B cell (primary cell): ENCODE results near the gene DLG1. TPM values are rescaled to one million over a fixed set of nuclear protein-coding genes. Genes with fewer than 3 reads are reported as not detected.
"Not testable (repeated sequence)": the region's sequence is repeated elsewhere in the genome, so short reads cannot be mapped to it uniquely, and the experiment has no call there.

Experiments
- ATAC-seq: fragments of 200-7000 bp; cut with Tn5 transposase; one replicate; pipeline ENCODE4 v1.10.0; 2021; ENCODE audit warnings: low read depth, mild to moderate bottlenecking, moderate number of reproducible peaks, moderate library complexity
- CTCF ChIA-PET: fragments of 350-600 bp; sonication (Branson Sonifier 250); formaldehyde crosslinking; loops from one replicate; lab custom pipeline; 2021; ENCODE audit warnings: antibody characterized with exemption, inconsistent platforms; lab: Charles Lee
- POLR2A ChIA-PET: fragments of 350-600 bp; sonication (Branson Sonifier 250); formaldehyde crosslinking; loops from one replicate; lab custom pipeline; 2021; ENCODE audit warnings: antibody characterized with exemption; lab: Charles Lee
- DNase-seq: peaks from one replicate; pipeline ENCODE4 v3.0.0; 2013
- H2AFZ ChIP-seq: 2 replicates; pipeline ENCODE4 v1.6.1; 2012; ENCODE audit warnings: mild to moderate bottlenecking, low read depth, low read length; ENCODE audit not compliant: insufficient read depth, poor library complexity, severe bottlenecking
- H3K27ac ChIP-seq, 2 donors: 1 replicate in 1 of 2; 2 replicates in 1 of 2; pipeline ENCODE4 v1.5.1; 2012 to 2013; ENCODE audit warnings: low read length in 2 of 2, mild to moderate bottlenecking in 2 of 2, moderate library complexity in 1 of 2
- H3K27me3 ChIP-seq, 4 experiments: fragments of 200-600 bp in 1 of 4; sonication (generic) in 1 of 4; replicated peaks in 1 of 4; 1 replicate in 2 of 4; 2 replicates in 2 of 4; pipeline versions ENCODE4 v1.6.1 to v1.7.0; 2013 to 2016; ENCODE audit warnings: low read length in 3 of 4, mild to moderate bottlenecking in 2 of 4, mixed read lengths in 1 of 4, moderate library complexity in 1 of 4; ENCODE audit not compliant: insufficient read depth in 4 of 4, control insufficient read depth in 3 of 4; ENCODE audit errors: control extremely low read depth in 1 of 4
- H3K36me3 ChIP-seq, 2 experiments: replicated peaks in 1 of 2; 1 replicate in 1 of 2; 2 replicates in 1 of 2; pipeline versions ENCODE4 v1.6.1 to v1.7.1; 2013; ENCODE audit warnings: low read length in 1 of 2; ENCODE audit not compliant: insufficient read depth in 2 of 2, control insufficient read depth in 1 of 2; ENCODE audit errors: control extremely low read depth in 1 of 2, extremely low read depth in 1 of 2
- H3K4me1 ChIP-seq, 2 donors: fragments of 200-600 bp in 1 of 2; sonication (generic) in 1 of 2; 1 replicate in 1 of 2; 2 replicates in 1 of 2; pipeline versions ENCODE4 v1.5.1 to v1.6.1; 2013 to 2017; ENCODE audit warnings: low read length in 2 of 2; ENCODE audit not compliant: control insufficient read depth in 2 of 2, insufficient read depth in 2 of 2
- H3K4me2 ChIP-seq: replicated peaks from 2 replicates; pipeline ENCODE3; 2012; ENCODE audit warnings: mild to moderate bottlenecking, low read depth, low read length; ENCODE audit not compliant: poor library complexity, severe bottlenecking
- H3K4me3 ChIP-seq, 5 experiments: fragments of 200-600 bp in 1 of 5; sonication (generic) in 1 of 5; 1 replicate in 3 of 5; 2 replicates in 2 of 5; pipeline versions ENCODE4 v1.5.1 to v1.7.0; 2011 to 2016; ENCODE audit warnings: low read length in 4 of 5, mild to moderate bottlenecking in 4 of 5, low read depth in 2 of 5, control low read depth in 1 of 5, moderate library complexity in 1 of 5; ENCODE audit not compliant: insufficient read depth in 1 of 5; ENCODE audit errors: control extremely low read depth in 1 of 5, extremely low read depth in 1 of 5
- H3K79me2 ChIP-seq: fragments of 200-600 bp; sonication (generic); one replicate; pipeline ENCODE4 v1.6.0; 2016; ENCODE audit warnings: low read length; ENCODE audit not compliant: control insufficient read depth, insufficient read depth
- H3K9ac ChIP-seq: fragments of 200-600 bp; sonication (generic); 2 replicates; pipeline ENCODE4 v1.6.1; 2017; ENCODE audit warnings: mild to moderate bottlenecking, low read length, moderate library complexity
- H3K9me3 ChIP-seq, 3 donors: one replicate each; pipeline versions ENCODE4 v1.6.1 to v1.7.1; 2013; ENCODE audit warnings: low read length in 2 of 3; ENCODE audit not compliant: control insufficient read depth in 2 of 3, insufficient read depth in 1 of 3; ENCODE audit errors: control extremely low read depth in 1 of 3
- H4K20me1 ChIP-seq: 2 replicates; pipeline ENCODE4 v1.6.0; 2012; ENCODE audit warnings: mild to moderate bottlenecking, low read length; ENCODE audit not compliant: insufficient read depth, control insufficient read depth, poor library complexity, severe bottlenecking
- H3K27ac Mint-ChIP-seq: one replicate; pipeline ENCODE4 v1.8.0; 2021; ENCODE audit warnings: mixed read lengths
- H3K27me3 Mint-ChIP-seq: one replicate; pipeline ENCODE4 v1.8.0; 2021; ENCODE audit warnings: mixed read lengths
- H3K4me1 Mint-ChIP-seq: one replicate; pipeline ENCODE4 v1.8.0; 2021; ENCODE audit warnings: mixed read lengths
- H3K4me3 Mint-ChIP-seq: one replicate; pipeline ENCODE4 v1.8.0; 2021; ENCODE audit warnings: mixed read lengths
- H3K9me3 Mint-ChIP-seq: one replicate; pipeline ENCODE4 v1.8.0; 2022; ENCODE audit warnings: mixed read lengths; ENCODE audit not compliant: insufficient read depth
- CTCF ChIP-seq: fragments of 200-600 bp; IDR thresholded peaks from one replicate; pipeline ENCODE4 v1.8.0; 2022; ENCODE audit warnings: antibody characterized with exemption, mild to moderate bottlenecking
- EZH2 ChIP-seq: IDR thresholded peaks from 2 replicates; pipeline ENCODE4 v1.6.1; 2012; ENCODE audit warnings: borderline replicate concordance, low read depth, mild to moderate bottlenecking, moderate library complexity, low read length; ENCODE audit not compliant: insufficient read depth, poor library complexity, severe bottlenecking
- WGBS: methylation state at CpG from one replicate; pipeline ENCODE4 v1.1.5; 2013; ENCODE audit warnings: missing lambda C conversion rate; ENCODE audit not compliant: insufficient coverage; 5-methylcytosine and 5-hydroxymethylcytosine counted together
- intact Hi-C: fragments of 100-400 bp; cut with micrococcal nuclease; formaldehyde crosslinking; loops from one replicate; pipeline ENCODE4 v1.10.0; 2022
- polyA plus RNA-seq: library from polyadenylated mRNA; depleted of rRNA; stranded (reverse); fragments of >200 nt; gene quantifications from 2 replicates; pipeline ENCODE4 v1.2.3, GENCODE V29; 2012
- total RNA-seq, 2 donors: library from RNA; stranded (reverse); fragments of 120-200 nt in 1 of 2; gene quantifications; 1 replicate in 1 of 2; 2 replicates in 1 of 2; pipeline versions ENCODE4 v1.2.3 to v1.2.4, GENCODE V29; 2013 to 2022

Gene DLG1
- total and polyA plus RNA-seq, 2 donors (not counting 1 experiment from before 2014, with no cell fraction given), result 23.4 to 114 TPM

- Mint-ChIP-seq H3K4me1 (peaks cover 5% of the 10 kb centered on the region), H3K9me3 (no peaks in the 10 kb centered on the region), H3K4me3 (no peak overlapping the region), H3K27me3 (peaks cover 13% of the 10 kb centered on the region), H3K27ac (no peak overlapping the region)
- Histone ChIP-seq H3K9me3 (no peaks in the 10 kb centered on the region), H3K79me2 (no peaks in the 10 kb centered on the region), H2AFZ (no peak overlapping the region), H4K20me1 (no peaks in the 10 kb centered on the region), H3K4me3 (no peak overlapping the region), H3K27me3 (peaks cover 0 to 4% (median under 1%) of the 10 kb centered on the region in 4 experiments), H3K36me3 (peaks cover 0 to under 1% of the 10 kb centered on the region in 2 experiments), H3K4me2 (no peak overlapping the region), H3K27ac (no peak overlapping the region), H3K4me1 (no peaks in the 10 kb centered on the region), H3K9ac (no peak overlapping the region)
- TF ChIP-seq CTCF (no peak), EZH2 (no peak)
- ChIA-PET POLR2A (no interaction called here), CTCF (no interaction called here)
- intact Hi-C loops, result no loop called here
- WGBS, result 94% methylated on average over 9 of the region's 14 CpGs
- DNase-seq (no peak), ATAC-seq (no peak)
Observed at GRCh38 chr3:197038679-197039462, 259.5 kb downstream of the DLG1 start.

- no peak overlapping the region for H3K9ac ChIP-seq
- no peaks in the 10 kb centered on the region for H3K79me2 ChIP-seq
- no peak overlapping the region for H3K27ac ChIP-seq
- intact Hi-C loops, result no loop called here
- DNase-seq, result no peak
- H3K36me3 ChIP-seq, result no peaks in the 10 kb centered on the region
- Mint-ChIP-seq H3K27me3 (peaks cover 28% of the 10 kb centered on the region), H3K4me1 (peaks cover 5% of the 10 kb centered on the region), H3K9me3 (no peaks in the 10 kb centered on the region), H3K4me3 (no peak overlapping the region), H3K27ac (no peak overlapping the region)
- H4K20me1 ChIP-seq, result no peaks in the 10 kb centered on the region
- H3K9me3 ChIP-seq, result no peaks in the 10 kb centered on the region
- H3K27me3 ChIP-seq, result peaks cover 0 to 18% (median 9%) of the 10 kb centered on the region in 4 experiments
- no peak overlapping the region for H2AFZ ChIP-seq
- CTCF ChIA-PET, result no interaction called here
- TF ChIP-seq CTCF (no peak), EZH2 (no peak)
- no peak overlapping the region for H3K4me3 ChIP-seq
- POLR2A ChIA-PET, result no interaction called here
- no peak overlapping the region for H3K4me2 ChIP-seq
- no peak for ATAC-seq
- 100% methylated on average over 1 of the region's 3 CpGs for WGBS
- no peaks in the 10 kb centered on the region for H3K4me1 ChIP-seq
Observed at GRCh38 chr3:197035577-197035976, 262.8 kb downstream of the DLG1 start.

DNA sequence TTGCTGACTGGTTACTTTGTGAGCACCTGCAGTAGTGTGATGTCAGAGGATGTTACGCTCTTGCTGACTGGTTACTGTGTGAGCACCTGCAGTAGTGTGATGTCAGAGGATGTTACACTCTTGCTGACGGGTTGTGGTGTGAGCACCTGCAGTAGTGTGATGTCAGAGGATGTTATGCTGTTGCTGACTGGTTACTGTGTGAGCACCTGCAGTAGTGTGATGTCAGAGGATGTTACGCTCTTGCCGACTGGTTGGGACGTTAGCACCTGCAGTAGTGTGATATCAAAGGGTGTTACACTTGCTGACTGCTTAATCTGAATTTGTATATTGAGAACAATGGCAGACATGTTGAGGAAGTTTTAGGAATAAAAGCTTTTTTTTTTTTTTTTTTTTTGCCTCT is 263.6 kb downstream of the DLG1 start:
- H4K20me1 ChIP-seq, H3K4me1 Mint-ChIP-seq, H3K9me3 ChIP-seq, H3K36me3 ChIP-seq, DNase-seq, H3K4me1 ChIP-seq, intact Hi-C loops, H3K9me3 Mint-ChIP-seq, CTCF ChIA-PET, H3K4me3 ChIP-seq, H3K4me3 Mint-ChIP-seq, H2AFZ ChIP-seq, H3K27ac Mint-ChIP-seq, H3K27ac ChIP-seq, POLR2A ChIA-PET, H3K4me2 ChIP-seq, ATAC-seq, H3K9ac ChIP-seq, H3K79me2 ChIP-seq: not testable (repeated sequence)
- 95% methylated on average over 5 of the region's 5 CpGs for WGBS
- H3K27me3 ChIP-seq, result peaks cover 0 to 23% (median 11%) of the 10 kb centered on the region in 4 experiments
- peaks cover 31% of the 10 kb centered on the region for H3K27me3 Mint-ChIP-seq
